Neural cell (in vitro differentiated cells): ENCODE results near the gene UACA.

Experiments used
- CTCF ChIP-seq: fragments of 450-650 bp; IDR thresholded peaks from 2 replicates; pipeline ENCODE4 v1.5.1; 2014; ENCODE audit warnings: antibody characterized with exemption, mild to moderate bottlenecking, moderate library complexity; ENCODE audit not compliant: poor library complexity, severe bottlenecking
- EZH2 ChIP-seq: fragments of 200-600, 300-800 bp; shearing (Covaris generic), sonication (generic); IDR thresholded peaks from 2 replicates; pipeline ENCODE4 v1.6.1; 2014; ENCODE audit warnings: antibody characterized with exemption, low read length, borderline replicate concordance, mild to moderate bottlenecking; ENCODE audit not compliant: insufficient read depth, poor library complexity, severe bottlenecking
- MXI1 ChIP-seq: fragments of 450-650 bp; conservative IDR thresholded peaks from 2 replicates; pipeline ENCODE4 v1.6.1; 2014; ENCODE audit warnings: antibody characterized with exemption, mild to moderate bottlenecking; ENCODE audit not compliant: poor library complexity, severe bottlenecking
- POLR2AphosphoS5 ChIP-seq: IDR thresholded peaks from 2 replicates; pipeline ENCODE4 v1.6.1; 2012
- RAD21 ChIP-seq: fragments of 450-650 bp; conservative IDR thresholded peaks from 2 replicates; pipeline ENCODE4 v1.6.1; 2014; ENCODE audit warnings: antibody characterized with exemption, mild to moderate bottlenecking, moderate library complexity
- TAF1 ChIP-seq: IDR thresholded peaks from 2 replicates; pipeline ENCODE4 v1.6.1; 2012; ENCODE audit warnings: low read depth
- TF ChIP-seq, protein P1 (sequence below): IDR thresholded peaks from 2 replicates; pipeline ENCODE4 v1.6.1; 2012; ENCODE audit warnings: borderline replicate concordance

- TF ChIP-seq POLR2AphosphoS5 (no peak), CTCF (no peak), EZH2 (no peak), RAD21 (no peak), TAF1 (no peak), MXI1 (no peak)
- TF ChIP-seq, protein P1, sequence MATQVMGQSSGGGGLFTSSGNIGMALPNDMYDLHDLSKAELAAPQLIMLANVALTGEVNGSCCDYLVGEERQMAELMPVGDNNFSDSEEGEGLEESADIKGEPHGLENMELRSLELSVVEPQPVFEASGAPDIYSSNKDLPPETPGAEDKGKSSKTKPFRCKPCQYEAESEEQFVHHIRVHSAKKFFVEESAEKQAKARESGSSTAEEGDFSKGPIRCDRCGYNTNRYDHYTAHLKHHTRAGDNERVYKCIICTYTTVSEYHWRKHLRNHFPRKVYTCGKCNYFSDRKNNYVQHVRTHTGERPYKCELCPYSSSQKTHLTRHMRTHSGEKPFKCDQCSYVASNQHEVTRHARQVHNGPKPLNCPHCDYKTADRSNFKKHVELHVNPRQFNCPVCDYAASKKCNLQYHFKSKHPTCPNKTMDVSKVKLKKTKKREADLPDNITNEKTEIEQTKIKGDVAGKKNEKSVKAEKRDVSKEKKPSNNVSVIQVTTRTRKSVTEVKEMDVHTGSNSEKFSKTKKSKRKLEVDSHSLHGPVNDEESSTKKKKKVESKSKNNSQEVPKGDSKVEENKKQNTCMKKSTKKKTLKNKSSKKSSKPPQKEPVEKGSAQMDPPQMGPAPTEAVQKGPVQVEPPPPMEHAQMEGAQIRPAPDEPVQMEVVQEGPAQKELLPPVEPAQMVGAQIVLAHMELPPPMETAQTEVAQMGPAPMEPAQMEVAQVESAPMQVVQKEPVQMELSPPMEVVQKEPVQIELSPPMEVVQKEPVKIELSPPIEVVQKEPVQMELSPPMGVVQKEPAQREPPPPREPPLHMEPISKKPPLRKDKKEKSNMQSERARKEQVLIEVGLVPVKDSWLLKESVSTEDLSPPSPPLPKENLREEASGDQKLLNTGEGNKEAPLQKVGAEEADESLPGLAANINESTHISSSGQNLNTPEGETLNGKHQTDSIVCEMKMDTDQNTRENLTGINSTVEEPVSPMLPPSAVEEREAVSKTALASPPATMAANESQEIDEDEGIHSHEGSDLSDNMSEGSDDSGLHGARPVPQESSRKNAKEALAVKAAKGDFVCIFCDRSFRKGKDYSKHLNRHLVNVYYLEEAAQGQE = no peak
Measured at GRCh38 chr15:70723122-70723422, 40.3 kb downstream of the UACA start.
